H1 (cell line): Measurements from ENCODE around the gene NFASC.

Source experiments
- CHD2 ChIP-seq: IDR thresholded peaks from 2 replicates; pipeline ENCODE4 v1.6.1; 2012; ENCODE audit warnings: low read length, improper control_type of control experiment
- CTCF ChIP-seq, 3 experiments: IDR thresholded peaks; 1 replicate in 2 of 3; 2 replicates in 1 of 3; pipeline versions ENCODE4 v1.5.1 to v1.6.1; 2011; ENCODE audit warnings: low read length in 3 of 3, mild to moderate bottlenecking in 3 of 3, inconsistent platforms in 2 of 3, low read depth in 1 of 3, moderate library complexity in 1 of 3; ENCODE audit not compliant: insufficient read depth in 1 of 3; ENCODE audit errors: control extremely low read depth in 1 of 3
- EZH2 ChIP-seq: fragments of 200-600 bp; sonication (generic); IDR thresholded peaks from 2 replicates; pipeline ENCODE4 v1.7.1; 2012; ENCODE audit warnings: low read depth, mild to moderate bottlenecking, moderate library complexity, low read length, inconsistent platforms; ENCODE audit not compliant: severe bottlenecking
- POLR2A ChIP-seq, 2 experiments: IDR thresholded peaks; 1 replicate in 1 of 2; 2 replicates in 1 of 2; pipeline ENCODE4 v1.6.1; 2011; ENCODE audit warnings: low read depth in 2 of 2, low read length in 2 of 2, mild to moderate bottlenecking in 2 of 2; ENCODE audit errors: control extremely low read depth in 1 of 2
- SIRT6 ChIP-seq: IDR thresholded peaks from one replicate; pipeline ENCODE4 v1.7.1; 2012; ENCODE audit warnings: low read length, inconsistent platforms
- ZNF274 ChIP-seq: IDR thresholded peaks from 2 replicates; pipeline ENCODE4 v1.7.0; 2012; ENCODE audit warnings: low read length, borderline replicate concordance; ENCODE audit errors: extremely low read depth

- no peak for TF ChIP-seq CHD2
- no peak for TF ChIP-seq EZH2
- TF ChIP-seq CTCF (IDR thresholded peaks at IDR 0.05; ENCODE audit: control extremely low read depth in 1 of 3, insufficient read depth in 1 of 3, low read depth in 1 of 3, low read length in 3 of 3) = no peak
- TF ChIP-seq SIRT6 = no peak
- TF ChIP-seq ZNF274 = no peak
- no peak for TF ChIP-seq POLR2A (IDR thresholded peaks at IDR 0.05; ENCODE audit: control extremely low read depth in 1 of 2, low read depth in 2 of 2, low read length in 2 of 2)
Observed at GRCh38 chr1:204975021-204975420, 104.4 kb downstream of the NFASC start.
